H1 (cell line): ENCODE measurements around the gene GRM1. TPM values are rescaled to one million over a fixed set of nuclear protein-coding genes. Genes with fewer than 3 reads are reported as not detected.

Source experiments
- SAP30 ChIP-seq: fragments of 300-600 bp; sonication (generic); IDR thresholded peaks from 2 replicates; pipeline ENCODE4 v1.7.1; 2012; ENCODE audit warnings: low read length, moderate library complexity, mild to moderate bottlenecking, inconsistent platforms; ENCODE audit not compliant: insufficient read depth, insufficient replicate concordance
- polyA plus RNA-seq, 7 experiments: library from polyadenylated mRNA; depleted of rRNA in 3 of 7; stranded (reverse) in 5 of 7; unstranded in 2 of 7; fragments of >200 nt in 5 of 7; fragments of 200-250 nt in 2 of 7; gene quantifications; 1 replicate in 5 of 7; 2 replicates in 1 of 7; 4 replicates in 1 of 7; pipeline versions ENCODE4 v1.2.1 to v1.2.3, GENCODE V29; 2011 to 2013; ENCODE audit warnings: missing spikeins in 2 of 7, mixed read lengths in 2 of 7
- total RNA-seq: library from RNA; stranded (reverse); fragmentation: NEBNext Ultra II Directional; extraction: Animal tissue kit (Norgen Biotek cat#: 25700); gene quantifications from 2 replicates; pipeline ENCODE4 v1.2.1, GENCODE V29; 2021

The GRM1 gene
- total and polyA plus RNA-seq, 2 of the 8 experiments (the other 6 are each of a cell fraction or from before 2014, with no cell fraction given), result 0.15 to 1.3 TPM

GRCh38 chr6:146224449-146224848, 195.6 kb downstream of the GRM1 start (continued):
- no peak for TF ChIP-seq SAP30
